T-helper 2 cell treated with Interferon-gamma antibody and Interleukin-4, amounts not matched to agents 5 μg/mL and 100 μg/mL, for 36 hours (primary cell): ENCODE measurements around the gene PTPRG.

Experiments
- DNase-seq: peaks from one replicate; pipeline ENCODE4 v3.0.0; 2021; ENCODE audit warnings: low spot score
- H3K27ac Mint-ChIP-seq: one replicate; pipeline ENCODE4 v1.8.0; 2021; ENCODE audit warnings: mild to moderate bottlenecking, mixed read lengths
- H3K27me3 Mint-ChIP-seq: one replicate; pipeline ENCODE4 v1.8.0; 2021; ENCODE audit warnings: low read depth, mixed read lengths
- H3K36me3 Mint-ChIP-seq: one replicate; pipeline ENCODE4 v1.8.0; 2021; ENCODE audit warnings: low read depth, mixed read lengths
- H3K4me1 Mint-ChIP-seq: one replicate; pipeline ENCODE4 v1.8.0; 2021; ENCODE audit warnings: low read depth, mixed read lengths
- H3K4me3 Mint-ChIP-seq: one replicate; pipeline ENCODE4 v1.8.0; 2022; ENCODE audit warnings: mild to moderate bottlenecking, moderate library complexity, mixed read lengths
- H3K9me3 Mint-ChIP-seq: one replicate; pipeline ENCODE4 v1.8.0; 2021; ENCODE audit warnings: mixed read lengths

PTPRG gene

GRCh38 chr3:62323241-62323640 is 761.9 kb downstream of the PTPRG start:
- H3K4me3 Mint-ChIP-seq: no peak overlapping the region
- peaks cover 14% of the 10 kb centered on the region for H3K36me3 Mint-ChIP-seq
- peaks cover 19% of the 10 kb centered on the region for H3K9me3 Mint-ChIP-seq
- DNase-seq: no peak
- peaks cover 8% of the 10 kb centered on the region for H3K4me1 Mint-ChIP-seq
- H3K27ac Mint-ChIP-seq: no peak overlapping the region
- H3K27me3 Mint-ChIP-seq: peaks cover 6% of the 10 kb centered on the region

DNA sequence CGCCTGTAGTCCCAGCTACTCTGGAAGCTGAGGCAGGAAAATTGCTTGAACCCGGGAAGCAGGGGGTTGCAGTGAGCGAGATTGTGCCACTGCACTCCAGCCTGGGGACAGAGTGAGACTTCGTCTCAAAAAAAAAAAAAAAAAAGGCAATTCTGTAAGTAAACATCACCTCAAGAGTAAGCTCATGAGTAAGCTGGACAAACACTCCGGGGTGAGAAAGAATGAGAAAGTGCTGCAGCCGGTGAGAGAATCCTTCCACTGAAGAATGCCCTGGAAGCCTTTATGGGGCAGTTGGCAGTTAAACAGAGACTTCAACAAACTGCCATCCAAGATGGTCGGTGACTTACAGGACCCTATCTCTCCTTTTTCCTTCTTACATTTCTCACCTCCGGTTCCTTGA is 764.5 kb downstream of the PTPRG start:
- Mint-ChIP-seq H3K36me3 (peaks cover 1% of the 10 kb centered on the region), H3K4me3 (no peak overlapping the region)

DNA sequence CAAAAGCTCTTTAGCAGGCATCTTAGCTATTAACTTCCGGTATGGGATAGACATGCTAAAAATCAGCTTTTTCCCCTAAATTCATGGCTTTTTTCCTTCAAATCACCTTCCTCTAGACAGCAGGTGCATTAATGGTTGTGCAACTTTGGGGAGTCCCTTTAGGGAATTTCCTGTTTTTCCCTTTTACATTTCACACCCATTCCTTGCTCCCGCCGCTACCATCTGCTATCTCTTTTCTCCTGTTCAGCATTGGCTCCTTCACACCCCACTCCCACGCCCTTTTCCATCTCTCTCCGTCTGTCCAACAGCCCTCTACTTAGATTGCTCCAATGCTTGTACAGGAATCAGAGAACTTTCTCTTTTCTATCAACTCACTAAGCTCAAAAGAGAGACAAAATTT is 768.6 kb downstream of the PTPRG start:
- Mint-ChIP-seq H3K9me3 (no peaks in the 10 kb centered on the region), H3K36me3 (no peaks in the 10 kb centered on the region), H3K4me1 (no peaks in the 10 kb centered on the region), H3K27ac (no peak overlapping the region), H3K27me3 (no peaks in the 10 kb centered on the region), H3K4me3 (no peak overlapping the region)
- DNase-seq: no peak

More for the DNA sequence above, 764.5 kb downstream of the PTPRG start:
- no peaks in the 10 kb centered on the region for H3K4me1 Mint-ChIP-seq
- no peaks in the 10 kb centered on the region for H3K27me3 Mint-ChIP-seq
- no peak overlapping the region for H3K27ac Mint-ChIP-seq
- H3K9me3 Mint-ChIP-seq: peaks cover 1% of the 10 kb centered on the region
- no peak for DNase-seq

DNA sequence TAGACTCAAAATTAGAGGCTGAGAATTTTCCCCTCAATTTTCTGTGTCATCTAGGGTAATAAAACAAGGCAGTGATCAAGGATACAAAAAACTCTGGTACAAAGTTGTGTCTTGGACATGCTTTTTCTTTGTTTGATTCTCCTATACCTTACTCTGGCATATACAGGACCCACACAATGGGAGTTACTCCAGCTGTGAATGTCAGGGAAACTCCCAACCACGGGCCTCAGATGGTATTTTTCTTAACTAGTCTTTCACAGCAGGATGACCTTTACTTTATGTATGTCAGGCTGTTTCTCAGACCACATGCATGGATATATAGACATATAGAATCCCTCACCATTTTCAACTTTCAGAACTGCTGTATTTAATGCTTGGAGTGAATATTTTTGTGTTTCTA is 770.6 kb downstream of the PTPRG start:
- Mint-ChIP-seq H3K27me3 (no peaks in the 10 kb centered on the region), H3K27ac (no peak overlapping the region), H3K4me1 (no peaks in the 10 kb centered on the region), H3K4me3 (no peak overlapping the region), H3K36me3 (no peaks in the 10 kb centered on the region), H3K9me3 (no peaks in the 10 kb centered on the region)
- no peak for DNase-seq

DNA sequence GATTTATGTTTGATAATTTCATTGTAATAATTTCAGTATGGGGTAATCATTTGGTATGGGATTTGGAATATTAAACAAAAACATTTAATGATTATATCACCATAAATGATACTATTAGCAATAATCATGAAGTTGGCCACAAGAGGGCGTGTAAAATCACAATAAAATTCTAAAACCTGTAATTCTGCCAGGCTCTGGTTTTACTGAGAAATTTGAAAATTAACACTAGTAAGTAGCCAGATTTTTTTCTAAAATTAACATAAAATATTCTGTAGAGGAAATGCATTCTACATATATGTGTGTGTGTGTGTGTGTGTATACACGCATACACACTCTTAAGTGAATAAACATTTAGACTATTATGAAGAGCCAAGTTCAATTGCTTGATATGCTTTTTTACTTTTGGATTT is 771.5 kb downstream of the PTPRG start:
- H3K36me3 Mint-ChIP-seq: no peaks in the 10 kb centered on the region
- H3K27me3 Mint-ChIP-seq: no peaks in the 10 kb centered on the region
- H3K9me3 Mint-ChIP-seq: no peaks in the 10 kb centered on the region
- H3K4me1 Mint-ChIP-seq: no peaks in the 10 kb centered on the region
- no peak overlapping the region for H3K4me3 Mint-ChIP-seq
- H3K27ac Mint-ChIP-seq: no peak overlapping the region
- no peak for DNase-seq

DNA sequence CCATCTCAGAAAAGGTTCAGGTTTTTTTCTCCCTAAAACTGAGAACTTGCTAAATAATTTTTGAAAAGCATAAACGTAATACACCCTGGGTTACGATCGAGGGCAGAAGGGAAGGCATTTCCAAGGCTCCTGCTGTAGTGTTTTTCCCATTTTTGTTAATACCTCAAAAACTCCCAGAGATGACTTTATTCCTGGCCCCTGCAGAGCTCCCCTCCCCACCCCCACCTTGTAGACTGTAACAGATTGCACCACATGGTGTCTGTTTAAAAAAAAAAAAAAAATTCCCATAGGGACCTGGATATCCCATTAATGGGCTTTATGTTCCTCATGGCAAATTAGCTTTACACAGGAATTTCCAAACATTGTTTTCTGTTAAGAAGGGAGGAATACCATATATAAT is 773.8 kb downstream of the PTPRG start:
- H3K4me1 Mint-ChIP-seq: no peaks in the 10 kb centered on the region
- no peak overlapping the region for H3K4me3 Mint-ChIP-seq
- H3K27me3 Mint-ChIP-seq: no peaks in the 10 kb centered on the region

GRCh38 chr3:62343755-62344154 is 782.4 kb downstream of the PTPRG start:
- no peak overlapping the region for H3K4me3 Mint-ChIP-seq
- no peaks in the 10 kb centered on the region for H3K27me3 Mint-ChIP-seq
- DNase-seq: no peak
- no peaks in the 10 kb centered on the region for H3K36me3 Mint-ChIP-seq
- no peaks in the 10 kb centered on the region for H3K9me3 Mint-ChIP-seq
- no peak overlapping the region for H3K27ac Mint-ChIP-seq
- H3K4me1 Mint-ChIP-seq: no peaks in the 10 kb centered on the region

More for the DNA sequence above, 773.8 kb downstream of the PTPRG start:
- Mint-ChIP-seq H3K36me3 (no peaks in the 10 kb centered on the region), H3K27ac (no peak overlapping the region), H3K9me3 (no peaks in the 10 kb centered on the region)
- DNase-seq: no peak
